ENCODE results near the gene BAAT. TPM values are rescaled to one million over a fixed set of nuclear protein-coding genes. Genes with fewer than 3 reads are reported as not detected.

BAAT gene
- total and polyA plus RNA-seq, 2 of the 13 experiments (the other 11 are each of a cell fraction or from before 2014, with no cell fraction given): 0.71 to 7.9 TPM

DNA sequence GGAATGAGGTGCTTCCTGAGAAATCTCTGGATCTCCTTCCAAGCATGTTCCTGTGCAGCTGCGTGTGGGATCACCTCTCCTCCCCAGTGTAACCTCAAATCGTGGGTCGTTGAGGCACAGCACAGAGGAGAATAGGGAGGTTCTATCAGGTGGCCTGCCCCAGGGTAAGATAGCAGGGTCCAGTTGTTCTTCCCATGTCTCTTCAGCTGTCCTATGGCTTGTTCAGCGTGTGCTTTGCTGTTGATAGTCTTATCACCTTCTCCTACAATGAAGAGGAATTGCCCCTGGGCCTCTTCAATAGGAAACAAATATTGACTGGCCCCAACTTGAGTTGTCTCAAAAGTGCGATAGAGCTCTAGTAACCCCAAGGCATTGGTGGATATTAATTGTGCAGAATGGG, 22.4 kb downstream of the BAAT start:
- WGBS (ENCODE audit: low lambda C conversion rate): 98% methylated on average over 5 of the region's 5 CpGs
- H3K4me3 ChIP-seq (replicated peaks in 1 of 3; ENCODE audit: insufficient read depth in 1 of 3, low read depth in 2 of 3, low read length in 3 of 3): no peak overlapping the region
- no TSS peak for BruUV-seq (replicated peaks)
- POLR2A ChIA-PET: interaction anchor here (0.7 to 3.2 kb wide), 2 partner anchors 8 to 38 kb away, joined by 3 to 21 read pairs; no protein-coding TSS in a partner anchor
- CTCF ChIA-PET (ENCODE audit: low intra/inter-chr PET ratio, low total read pairs): no interaction called here
- H4K20me1 ChIP-seq (ENCODE audit: insufficient read depth, low read length): no peaks in the 10 kb centered on the region
- in situ Hi-C loops (cut with HindIII; ENCODE audit: extremely low pct_ligation_motif_present, low pct_unique_long_range_greater_than_20kb) (no loop called here), intact Hi-C loops (cut with micrococcal nuclease; ENCODE audit: unreplicated experiment) (no loop called here)
- H3K36me3 ChIP-seq (replicated peaks in 1 of 2; ENCODE audit: control insufficient read depth in 1 of 2, insufficient read depth in 2 of 2, low read length in 2 of 2): no peaks in the 10 kb centered on the region
- ATAC-seq (no peak), DNase-seq (ENCODE audit: low spot score) (no peak), FAIRE-seq (no peak)
- H3K4me2 ChIP-seq (ENCODE audit: low read depth, low read length): no peak overlapping the region
- H3K27ac ChIP-seq (ENCODE audit: extremely low read length, insufficient read depth, low read length): no peak overlapping the region
- no peaks in the 10 kb centered on the region for H3K79me2 ChIP-seq (ENCODE audit: insufficient read depth, low read length)
- TF ChIP-seq GTF2F1 (IDR thresholded peaks at IDR 0.05; ENCODE audit: low read length) (no peak), ZNF710 (CRISPR knock-in tag; IDR thresholded peaks at IDR 0.05; ENCODE audit: borderline replicate concordance) (no peak), SKIL (CRISPR knock-in tag; IDR thresholded peaks at IDR 0.05; ENCODE audit: borderline replicate concordance) (no peak), ZNF75D (CRISPR knock-in tag; IDR thresholded peaks at IDR 0.05; ENCODE audit: borderline replicate concordance) (no peak), JUND (CRISPR knock-in tag; IDR thresholded peaks at IDR 0.05) (no peak), HIVEP1 (CRISPR knock-in tag; IDR thresholded peaks at IDR 0.05) (no peak), PTBP1 (IDR thresholded peaks at IDR 0.05; ENCODE audit: low read depth, low read length, poor library complexity, severe bottlenecking) (no peak), E2F2 (CRISPR knock-in tag; IDR thresholded peaks at IDR 0.05; ENCODE audit: borderline replicate concordance) (no peak), AHDC1 (CRISPR knock-in tag; IDR thresholded peaks at IDR 0.05; ENCODE audit: borderline replicate concordance) (no peak), FOXP1 (IDR thresholded peaks at IDR 0.05) (no peak), FOXP1 (CRISPR knock-in tag; IDR thresholded peaks at IDR 0.05) (no peak), TEAD2 (CRISPR knock-in tag; IDR thresholded peaks at IDR 0.05) (no peak)
- H3K27me3 ChIP-seq (ENCODE audit: control insufficient read depth in 1 of 2, insufficient read depth in 2 of 2, low read length in 2 of 2): no peaks in the 10 kb centered on the region
- H3K9ac ChIP-seq (ENCODE audit: insufficient read depth, low read depth, low read length): no peak overlapping the region
- H2AFZ ChIP-seq (ENCODE audit: low read length): no peak overlapping the region
- no peaks in the 10 kb centered on the region for H3K9me3 ChIP-seq (ENCODE audit: low read length)
- H3K4me1 ChIP-seq (ENCODE audit: insufficient read depth, low read length): peaks cover 76% of the 10 kb centered on the region

Measured in HepG2 (cell line).